GM21717 (cell line): ENCODE data around the gene SPATA33.

ENCODE experiments used
- ATAC-seq: cut with Tn5 transposase; IDR thresholded peaks from one replicate; pipeline ENCODE4 v1.9.1; 2021; ENCODE audit warnings: mild to moderate bottlenecking, moderate library complexity; ENCODE audit not compliant: unreplicated experiment

The SPATA33 gene

GRCh38 chr16:89706518-89707260, 49.1 kb downstream of the SPATA33 start:
- ATAC-seq, result no peak

DNA sequence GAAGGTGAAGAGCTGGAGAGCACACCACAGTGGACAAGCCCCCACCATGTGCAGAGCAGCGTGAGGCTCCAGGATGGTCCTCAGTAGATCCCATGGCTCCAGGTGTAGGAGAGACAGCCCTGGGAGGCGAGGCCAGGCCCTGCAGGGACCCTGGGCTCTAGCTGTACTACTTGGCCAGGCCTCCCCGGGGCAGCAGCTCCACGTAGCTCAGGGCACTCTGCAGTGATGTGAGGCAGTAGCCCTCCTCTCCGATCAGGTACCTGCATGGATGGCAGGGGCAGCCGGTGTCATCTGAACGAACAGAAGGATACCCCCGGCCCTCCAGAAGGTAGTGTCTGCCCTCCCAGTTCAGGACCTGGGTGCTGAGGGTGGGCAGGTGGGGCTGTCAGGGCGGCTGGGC, 50.1 kb downstream of the SPATA33 start:
- ATAC-seq, result no peak

DNA sequence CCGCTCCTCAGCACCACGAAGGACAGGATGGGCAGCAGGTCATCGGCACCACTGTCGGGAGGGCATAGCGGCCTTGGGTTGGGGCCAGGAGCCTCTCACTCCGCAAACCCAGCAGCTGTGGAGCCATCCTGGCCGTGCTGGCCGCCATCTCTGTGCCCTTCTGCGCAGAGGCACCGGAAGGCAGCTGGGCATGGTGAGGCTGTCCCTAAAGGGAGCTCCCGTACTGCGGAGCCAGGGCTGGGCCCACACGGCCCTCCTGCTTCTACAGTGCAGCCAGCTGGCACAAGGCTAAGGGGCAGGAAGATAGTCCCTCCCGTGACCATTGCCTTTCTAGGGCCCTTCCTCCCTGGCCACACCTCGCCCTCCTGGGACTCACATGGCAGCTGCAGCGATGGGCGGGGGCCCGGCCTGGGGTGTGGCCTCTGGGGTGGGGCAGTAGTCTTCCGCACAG, 50.9 kb downstream of the SPATA33 start:
- no peak for ATAC-seq

DNA sequence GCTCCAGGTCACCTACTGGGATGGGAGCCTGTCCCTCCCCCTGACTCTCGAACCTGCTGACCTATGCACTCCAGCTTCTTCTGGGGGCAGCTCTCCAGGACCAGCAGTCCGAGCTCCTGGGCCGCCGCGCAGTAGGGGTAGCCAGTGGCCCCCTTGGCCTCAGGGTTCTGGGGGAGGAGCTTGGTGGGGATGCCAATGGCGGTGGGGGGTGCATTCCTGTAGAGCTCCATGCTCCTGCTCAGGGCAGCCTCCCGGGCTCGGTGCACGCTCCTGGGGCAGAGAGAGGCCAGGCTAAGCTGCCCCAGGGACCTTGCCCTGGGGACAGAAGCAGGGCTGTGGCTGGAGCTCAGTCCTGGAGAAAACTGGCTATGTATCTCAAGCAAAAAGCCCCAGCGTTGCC, 51.5 kb downstream of the SPATA33 start:
- no peak for ATAC-seq

DNA sequence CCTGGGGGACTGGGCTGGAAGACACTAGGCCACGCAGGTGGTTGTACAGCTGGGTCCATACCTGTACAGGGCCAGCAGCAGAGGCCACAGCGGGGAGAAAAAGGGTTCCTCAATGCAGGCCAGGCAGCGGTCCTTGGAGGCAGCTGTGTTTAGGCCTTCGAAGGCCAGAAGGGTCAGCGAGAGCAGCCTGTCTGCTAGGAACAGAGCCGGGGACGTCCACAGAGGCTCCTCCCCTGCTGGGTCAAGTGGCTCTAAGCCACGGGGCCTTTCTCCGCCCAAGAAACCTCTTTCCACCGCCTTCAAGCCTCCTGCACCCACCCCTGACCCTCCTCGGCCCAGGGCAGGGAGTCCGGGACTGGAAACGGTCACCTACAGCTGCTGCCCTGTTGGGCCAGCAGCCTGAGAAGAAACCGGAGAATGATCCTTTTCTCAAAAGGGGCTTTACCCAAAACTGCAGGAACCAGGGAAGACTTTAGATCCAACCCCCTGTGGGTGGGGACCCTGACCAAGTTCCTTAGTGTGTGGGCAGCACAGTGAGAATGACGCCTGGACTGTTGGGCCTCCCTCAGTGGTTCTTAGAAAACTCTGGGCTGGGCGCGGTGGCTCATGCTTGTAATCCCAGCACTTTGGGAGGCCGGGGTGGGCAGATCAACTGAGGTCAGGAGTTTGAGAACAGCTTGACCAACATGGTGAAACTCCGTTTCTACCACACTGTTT, 52.2 kb downstream of the SPATA33 start:
- no peak for ATAC-seq

DNA sequence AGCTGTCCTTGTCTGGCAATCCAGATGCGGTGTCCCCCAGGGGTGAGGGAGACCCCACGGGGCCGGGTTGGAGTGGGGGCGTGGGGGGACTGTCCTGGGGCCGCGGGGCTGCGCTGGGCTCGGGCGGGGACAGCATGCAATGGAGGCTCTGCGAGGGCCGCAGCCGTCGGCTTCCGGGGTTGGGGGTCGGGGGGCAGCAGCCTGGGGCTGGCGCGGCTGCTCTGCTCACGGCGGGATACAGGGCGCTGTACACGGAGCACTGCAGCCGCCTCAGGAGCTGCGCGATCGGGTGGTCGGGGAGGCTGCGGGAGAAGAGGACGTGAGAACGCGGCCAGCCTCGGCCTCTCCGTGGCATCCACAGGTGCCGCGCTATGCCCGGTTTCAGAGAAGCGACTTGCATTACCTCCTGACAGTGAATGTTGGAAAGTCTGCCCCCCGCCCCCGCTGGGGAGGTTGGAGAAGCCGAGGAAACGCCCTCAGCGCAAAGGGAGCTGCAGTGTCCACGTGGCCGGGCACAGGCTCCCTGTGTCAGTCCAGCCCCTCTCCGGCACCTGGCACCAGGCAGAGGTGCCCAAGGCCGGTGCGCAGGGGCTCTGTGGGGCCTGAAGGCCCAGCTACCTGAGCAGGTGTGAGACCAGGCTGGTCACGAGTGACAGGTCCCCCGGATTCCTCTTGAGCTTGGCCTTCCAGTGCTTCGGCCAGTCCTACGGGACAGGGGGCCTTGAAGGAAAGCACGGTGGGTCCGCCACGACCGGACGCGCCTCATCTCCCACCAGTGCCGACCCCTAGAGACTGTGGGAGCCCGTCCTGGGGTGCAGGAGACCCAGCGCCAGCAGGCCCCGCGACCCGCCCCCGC, 53.3 kb downstream of the SPATA33 start:
- no peak for ATAC-seq

DNA sequence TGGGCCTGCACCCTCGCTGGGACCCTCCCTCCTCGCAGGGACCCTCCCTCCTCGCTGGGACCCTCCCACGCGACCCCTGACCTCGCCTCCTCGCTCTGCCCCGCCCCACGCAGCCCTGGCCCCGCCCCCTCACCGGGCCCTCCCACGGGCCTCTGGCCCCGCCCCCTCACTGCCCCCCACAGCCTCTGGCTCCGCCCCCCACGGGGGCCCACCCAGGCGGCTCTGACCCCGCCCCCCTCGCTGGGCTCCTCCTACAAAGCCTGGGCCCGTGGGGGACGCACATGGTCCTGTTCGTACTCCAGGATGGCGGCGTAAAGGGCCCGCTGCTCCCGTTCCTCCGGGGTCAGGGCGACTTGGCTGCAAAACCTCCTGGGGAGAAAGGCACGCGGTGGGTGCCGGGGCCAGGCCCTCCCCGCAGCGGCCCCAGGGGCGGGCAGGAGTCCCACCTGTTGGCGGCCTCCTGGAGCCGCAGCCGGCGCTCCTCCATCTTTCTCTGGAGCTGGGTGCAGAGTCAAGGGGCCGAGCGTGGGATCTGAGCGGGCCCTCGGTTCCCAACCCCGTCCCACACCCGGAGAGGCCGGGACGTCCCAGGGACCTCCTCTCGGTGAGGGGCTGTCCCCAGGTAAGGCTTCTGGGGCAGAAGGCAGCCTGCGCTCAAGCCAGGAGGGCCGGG, 54.1 kb downstream of the SPATA33 start:
- no peak for ATAC-seq

GRCh38 chr16:89712274-89712781, 54.7 kb downstream of the SPATA33 start:
- no peak for ATAC-seq

DNA sequence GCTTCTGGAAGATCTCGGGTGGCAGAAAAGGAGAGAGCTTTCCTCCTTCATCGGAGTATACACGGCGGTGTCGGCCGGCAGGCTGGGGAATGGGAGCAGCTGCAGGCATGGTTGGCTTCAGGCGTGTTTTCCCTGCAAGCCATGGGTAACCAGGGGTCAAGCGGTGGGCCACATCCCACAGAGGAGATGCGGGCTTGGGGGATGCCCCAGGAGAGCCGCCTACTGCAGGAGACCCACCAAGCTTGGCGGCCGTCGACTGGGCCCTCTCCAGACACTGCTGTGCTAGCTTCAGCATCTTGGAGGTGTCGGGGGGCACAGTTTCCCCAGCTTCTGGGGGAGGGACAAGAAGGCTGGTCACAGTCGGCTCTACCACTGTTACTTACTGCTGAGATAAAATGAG, 58.9 kb downstream of the SPATA33 start:
- ATAC-seq, result no peak

- ATAC-seq, result no peak
Measured at GRCh38 chr16:89716916-89717687, 59.5 kb downstream of the SPATA33 start.

GRCh38 chr16:89717688-89718505, 60.3 kb downstream of the SPATA33 start:
- no peak for ATAC-seq
